Sigmoid colon (tissue), 7 donors: ENCODE results near the gene CPNE9. TPM values are rescaled to one million over a fixed set of nuclear protein-coding genes. Genes with fewer than 3 reads are reported as not detected.

Source experiments
- DNase-seq: peaks from one replicate; pipeline ENCODE4 v3.0.0-alpha.2; 2019
- H3K27ac ChIP-seq, 4 donors: fragments of 200-600 bp; sonication (generic); one replicate each; pipeline ENCODE4 v1.5.1; 2016 to 2019; ENCODE audit warnings: mild to moderate bottlenecking in 1 of 4
- H3K27me3 ChIP-seq, 3 donors: fragments of 200-600 bp; sonication (generic); one replicate each; pipeline ENCODE4 v1.5.1; 2019; ENCODE audit warnings: mild to moderate bottlenecking in 1 of 3
- H3K36me3 ChIP-seq, 4 donors: fragments of 200-600 bp; sonication (generic); one replicate each; pipeline ENCODE4 v1.5.1; 2016 to 2019
- H3K4me1 ChIP-seq, 4 donors: fragments of 200-600 bp; sonication (generic); one replicate each; pipeline ENCODE4 v1.5.1; 2017 to 2019
- H3K4me3 ChIP-seq, 4 donors: fragments of 200-600 bp; sonication (generic); one replicate each; pipeline ENCODE4 v1.5.1; 2017 to 2019; ENCODE audit warnings: mild to moderate bottlenecking in 2 of 4, moderate library complexity in 1 of 4
- H3K9me3 ChIP-seq, 4 donors: fragments of 200-600 bp in 3 of 4; sonication (generic) in 3 of 4; one replicate each; pipeline versions ENCODE4 v1.5.1 to v1.6.1; 2013 to 2019
- EP300 ChIP-seq, 4 donors: sonication (generic); formaldehyde crosslinking; IDR thresholded peaks; one replicate each; pipeline ENCODE4 v1.6.1; 2017; ENCODE audit warnings: antibody characterized with exemption in 4 of 4
- POLR2A ChIP-seq, 2 donors: fragments of 450-650 bp; IDR thresholded peaks; one replicate each; pipeline ENCODE4 v1.6.1; 2016; ENCODE audit warnings: antibody characterized with exemption in 2 of 2, mild to moderate bottlenecking in 2 of 2, moderate library complexity in 2 of 2
- POLR2AphosphoS5 ChIP-seq, 4 donors: sonication (generic); formaldehyde crosslinking; IDR thresholded peaks; one replicate each; pipeline ENCODE4 v1.6.1; 2017; ENCODE audit warnings: antibody characterized with exemption in 4 of 4
- WGBS, 2 donors: extraction: QIAGEN DNeasy Blood & Tissue Kit; methylation state at CpG; one replicate each; pipeline ENCODE4 v1.1.7; 2013; 5-methylcytosine and 5-hydroxymethylcytosine counted together
- intact Hi-C: fragments of 100-400 bp; cut with DNase I; formaldehyde crosslinking; loops from one replicate; pipeline ENCODE4 v1.15.1; 2023
- polyA plus RNA-seq, 3 donors: library from polyadenylated mRNA; stranded (reverse); fragments of 200-250 nt; gene quantifications; one replicate each; pipeline ENCODE4 v1.2.3, GENCODE V29; 2013
- total RNA-seq, 4 donors: library from RNA; depleted of rRNA; stranded (reverse); fragments of >200 nt; gene quantifications; one replicate each; pipeline ENCODE4 v1.1.0, GENCODE V29; 2016
- TF ChIP-seq, protein P1 (sequence below), 4 experiments: fragments of 450-650 bp in 3 of 4; fragments of 200-600 bp in 1 of 4; IDR thresholded peaks; one replicate each; pipeline ENCODE4 v1.5.1; 2016 to 2019; ENCODE audit warnings: antibody characterized with exemption in 4 of 4, mild to moderate bottlenecking in 3 of 4, moderate library complexity in 2 of 4
- donor health status: healthy with polysubstance abuse.
- donor health status: Bipolar disorder and iron deficiency.
- donor health status: healthy.

CPNE9 gene
- total and polyA plus RNA-seq, 7 donors, result 0.14 to 0.22 TPM; not detected in 5

DNA sequence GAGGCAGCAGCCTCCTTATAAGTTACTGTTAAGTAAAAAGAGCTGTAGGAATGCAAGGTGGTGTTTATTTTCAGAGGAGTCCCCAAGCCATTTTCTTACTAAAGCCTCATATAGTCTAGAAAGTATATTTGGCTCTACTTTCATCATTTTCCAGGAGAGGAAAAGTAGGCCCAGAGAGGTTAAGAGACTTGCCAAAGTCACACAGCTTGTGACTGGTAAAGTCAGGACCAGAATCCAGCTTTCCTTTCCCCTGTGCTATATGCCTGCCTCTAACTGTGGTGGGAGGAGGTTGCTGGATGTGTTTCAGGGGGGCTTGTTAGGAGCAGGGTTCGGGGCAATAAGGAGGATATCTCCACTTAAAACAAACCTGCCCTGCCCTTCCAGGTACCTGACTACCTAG is 38.9 kb downstream of the CPNE9 start:
- Histone ChIP-seq H3K4me3 (no peak overlapping the region), H3K9me3 (no peaks in the 10 kb centered on the region), H3K27ac (no peak overlapping the region), H3K27me3 (no peaks in the 10 kb centered on the region), H3K4me1 (no peaks in the 10 kb centered on the region), H3K36me3 (peaks cover 78 to 100% (median 95%) of the 10 kb centered on the region in 4 donors)
- TF ChIP-seq EP300 (IDR thresholded peaks at IDR 0.05), result no peak
- TF ChIP-seq POLR2AphosphoS5 (IDR thresholded peaks at IDR 0.05), result no peak
- TF ChIP-seq, protein P1, sequence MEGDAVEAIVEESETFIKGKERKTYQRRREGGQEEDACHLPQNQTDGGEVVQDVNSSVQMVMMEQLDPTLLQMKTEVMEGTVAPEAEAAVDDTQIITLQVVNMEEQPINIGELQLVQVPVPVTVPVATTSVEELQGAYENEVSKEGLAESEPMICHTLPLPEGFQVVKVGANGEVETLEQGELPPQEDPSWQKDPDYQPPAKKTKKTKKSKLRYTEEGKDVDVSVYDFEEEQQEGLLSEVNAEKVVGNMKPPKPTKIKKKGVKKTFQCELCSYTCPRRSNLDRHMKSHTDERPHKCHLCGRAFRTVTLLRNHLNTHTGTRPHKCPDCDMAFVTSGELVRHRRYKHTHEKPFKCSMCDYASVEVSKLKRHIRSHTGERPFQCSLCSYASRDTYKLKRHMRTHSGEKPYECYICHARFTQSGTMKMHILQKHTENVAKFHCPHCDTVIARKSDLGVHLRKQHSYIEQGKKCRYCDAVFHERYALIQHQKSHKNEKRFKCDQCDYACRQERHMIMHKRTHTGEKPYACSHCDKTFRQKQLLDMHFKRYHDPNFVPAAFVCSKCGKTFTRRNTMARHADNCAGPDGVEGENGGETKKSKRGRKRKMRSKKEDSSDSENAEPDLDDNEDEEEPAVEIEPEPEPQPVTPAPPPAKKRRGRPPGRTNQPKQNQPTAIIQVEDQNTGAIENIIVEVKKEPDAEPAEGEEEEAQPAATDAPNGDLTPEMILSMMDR (IDR thresholded peaks at IDR 0.05), result no peak
- no peak for TF ChIP-seq POLR2A (IDR thresholded peaks at IDR 0.05)
- DNase-seq, result no peak
- 78 to 97% methylated on average over 1 of the region's 1 CpG for WGBS, 2 donors
- intact Hi-C loops, result no loop called here

DNA sequence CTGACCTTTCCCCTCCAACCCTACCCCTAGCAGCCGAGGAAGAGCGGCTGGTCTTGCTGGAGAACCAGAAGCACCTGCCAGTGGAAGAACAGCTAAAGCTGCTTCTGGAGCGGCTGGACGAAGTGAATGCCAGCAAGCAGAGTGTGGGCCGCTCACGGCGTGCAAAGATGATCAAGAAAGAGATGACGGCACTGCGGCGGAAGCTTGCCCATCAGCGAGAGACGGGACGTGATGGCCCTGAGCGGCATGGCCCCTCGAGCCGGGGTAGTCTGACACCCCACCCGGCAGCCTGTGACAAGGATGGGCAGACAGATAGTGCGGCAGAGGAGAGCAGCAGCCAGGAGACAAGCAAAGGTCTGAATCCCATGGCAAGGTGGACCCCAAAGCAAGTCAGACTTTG is 39.9 kb downstream of the CPNE9 start:
- H3K27ac ChIP-seq, result no peak overlapping the region
- 96 to 97% methylated on average over 18 of the region's 18 CpGs for WGBS, 2 donors
- no peak for TF ChIP-seq EP300 (IDR thresholded peaks at IDR 0.05)
- H3K9me3 ChIP-seq, result no peaks in the 10 kb centered on the region
- intact Hi-C loops, result no loop called here
- H3K27me3 ChIP-seq, result no peaks in the 10 kb centered on the region
- H3K36me3 ChIP-seq, result peaks cover 84 to 99% (median 89%) of the 10 kb centered on the region in 4 donors
- DNase-seq, result no peak
- no peak overlapping the region for H3K4me3 ChIP-seq
- H3K4me1 ChIP-seq, result peaks cover 0 to 7% (median 2%) of the 10 kb centered on the region in 4 donors

DNA sequence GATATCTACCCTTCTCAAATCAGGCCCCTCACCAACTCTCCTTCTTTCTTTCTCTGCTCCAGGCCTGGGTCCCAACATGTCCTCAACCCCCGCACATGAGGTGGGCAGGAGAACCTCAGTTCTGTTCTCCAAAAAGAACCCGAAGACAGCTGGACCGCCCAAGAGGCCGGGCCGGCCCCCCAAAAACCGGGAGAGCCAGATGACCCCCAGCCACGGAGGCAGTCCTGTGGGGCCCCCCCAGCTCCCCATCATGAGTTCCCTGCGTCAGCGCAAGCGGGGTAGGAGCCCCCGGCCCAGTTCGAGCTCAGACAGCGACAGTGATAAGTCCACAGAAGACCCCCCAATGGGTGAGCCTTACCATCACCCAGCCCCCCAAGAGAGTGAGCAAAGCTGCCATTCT is 40.5 kb downstream of the CPNE9 start:
- H3K4me1 ChIP-seq, result peaks cover 0 to 14% (median 8%) of the 10 kb centered on the region in 4 donors
- WGBS, 2 donors, result 96% methylated on average over 13 of the region's 13 CpGs
- no peaks in the 10 kb centered on the region for H3K27me3 ChIP-seq
- H3K27ac ChIP-seq, result no peak overlapping the region
- H3K4me3 ChIP-seq, result no peak overlapping the region
- intact Hi-C loops, result no loop called here
- H3K36me3 ChIP-seq, result peaks cover 81 to 93% (median 85%) of the 10 kb centered on the region in 4 donors
- TF ChIP-seq POLR2AphosphoS5 (IDR thresholded peaks at IDR 0.05) (no peak), EP300 (IDR thresholded peaks at IDR 0.05) (no peak), POLR2A (IDR thresholded peaks at IDR 0.05) (no peak)
- TF ChIP-seq, protein P1 (IDR thresholded peaks at IDR 0.05), result no peak
- H3K9me3 ChIP-seq, result no peaks in the 10 kb centered on the region
- no peak for DNase-seq

DNA sequence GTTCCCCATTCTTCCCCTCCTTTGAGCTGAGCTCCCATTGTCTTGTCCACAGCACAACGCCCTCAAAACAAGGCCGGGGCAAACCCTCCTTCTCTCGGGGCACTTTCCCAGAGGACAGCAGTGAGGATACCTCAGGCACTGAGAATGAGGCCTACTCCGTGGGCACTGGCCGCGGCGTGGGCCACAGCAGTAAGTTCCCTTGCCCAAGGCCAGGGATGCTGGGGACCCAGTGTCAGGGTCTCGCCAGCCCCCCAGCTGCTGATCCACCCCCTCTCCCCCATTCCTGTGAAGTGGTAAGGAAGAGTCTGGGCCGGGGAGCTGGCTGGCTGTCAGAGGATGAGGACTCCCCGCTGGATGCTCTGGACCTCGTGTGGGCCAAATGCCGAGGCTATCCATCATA is 41.9 kb downstream of the CPNE9 start:
- H3K27me3 ChIP-seq, result no peaks in the 10 kb centered on the region
- H3K4me3 ChIP-seq, result no peak overlapping the region
- no peak for DNase-seq
- TF ChIP-seq EP300 (IDR thresholded peaks at IDR 0.05) (no peak), POLR2A (IDR thresholded peaks at IDR 0.05) (no peak), POLR2AphosphoS5 (IDR thresholded peaks at IDR 0.05) (no peak)
- TF ChIP-seq, protein P1 (IDR thresholded peaks at IDR 0.05), result no peak
- WGBS, 2 donors, result 93 to 96% methylated on average over 12 of the region's 12 CpGs
- peaks cover 70 to 79% (median 72%) of the 10 kb centered on the region in 4 donors for H3K36me3 ChIP-seq
- peaks cover 0 to 19% (median 12%) of the 10 kb centered on the region in 4 donors for H3K4me1 ChIP-seq
- intact Hi-C loops, result no loop called here
- no peak overlapping the region for H3K27ac ChIP-seq
- H3K9me3 ChIP-seq, result no peaks in the 10 kb centered on the region

DNA sequence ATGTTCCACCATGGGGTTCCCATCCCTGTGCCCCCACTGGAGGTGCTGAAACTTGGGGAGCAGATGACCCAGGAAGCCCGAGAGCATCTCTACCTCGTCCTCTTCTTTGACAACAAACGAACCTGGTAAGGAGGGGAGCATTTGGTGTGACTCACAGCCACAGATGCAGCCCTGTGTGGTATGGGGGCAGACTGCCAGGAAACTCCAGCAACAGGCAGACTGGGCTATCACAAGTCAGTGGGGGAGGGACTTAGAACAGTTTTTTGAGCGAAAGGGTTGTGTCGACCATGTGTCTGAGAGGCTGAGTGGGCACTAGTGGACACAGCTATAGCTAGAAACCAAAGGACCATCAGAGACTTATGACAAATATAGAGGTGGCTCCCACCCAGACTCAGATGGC is 42.7 kb downstream of the CPNE9 start:
- 76 to 86% methylated on average over 5 of the region's 5 CpGs for WGBS, 2 donors
- peaks cover 63 to 73% (median 64%) of the 10 kb centered on the region in 4 donors for H3K36me3 ChIP-seq
- H3K27ac ChIP-seq, result no peak overlapping the region
- H3K27me3 ChIP-seq, result no peaks in the 10 kb centered on the region
- no peak for DNase-seq
- TF ChIP-seq, protein P1 (IDR thresholded peaks at IDR 0.05), result no peak
- TF ChIP-seq EP300 (IDR thresholded peaks at IDR 0.05) (no peak), POLR2A (IDR thresholded peaks at IDR 0.05) (no peak), POLR2AphosphoS5 (IDR thresholded peaks at IDR 0.05) (no peak)
- H3K9me3 ChIP-seq, result no peaks in the 10 kb centered on the region
- intact Hi-C loops, result no loop called here
- H3K4me3 ChIP-seq, result no peak overlapping the region
- H3K4me1 ChIP-seq, result peaks cover 0 to 28% (median 20%) of the 10 kb centered on the region in 4 donors
